Neuronal stem cell (in vitro differentiated cells): Measurements from ENCODE around the gene CDK2AP2.

Experiments used
- DNase-seq: peaks from one replicate; pipeline ENCODE4 v3.0.0-alpha.2; 2013; ENCODE audit warnings: low spot score
- H2AFZ ChIP-seq: one replicate; pipeline ENCODE4 v1.6.1; 2013; ENCODE audit warnings: mild to moderate bottlenecking, low read length, inconsistent platforms
- H2AK5ac ChIP-seq: 2 replicates; pipeline ENCODE4 v1.6.1; 2013; ENCODE audit warnings: low read depth, mild to moderate bottlenecking, inconsistent platforms, low read length, moderate library complexity, mixed read lengths
- H2BK120ac ChIP-seq: 2 replicates; pipeline ENCODE4 v1.6.1; 2013; ENCODE audit warnings: low read depth, mild to moderate bottlenecking, inconsistent platforms, low read length, moderate library complexity, mixed read lengths
- H2BK12ac ChIP-seq: one replicate; pipeline ENCODE4 v1.6.1; 2013; ENCODE audit warnings: low read length, inconsistent platforms
- H2BK15ac ChIP-seq: 2 replicates; pipeline ENCODE4 v1.6.1; 2013; ENCODE audit warnings: mild to moderate bottlenecking, low read length, inconsistent platforms, mixed read lengths
- H2BK5ac ChIP-seq: one replicate; pipeline ENCODE4 v1.6.1; 2013; ENCODE audit warnings: inconsistent platforms, mild to moderate bottlenecking, low read length, moderate library complexity
- H3K14ac ChIP-seq: one replicate; pipeline ENCODE4 v1.6.1; 2013; ENCODE audit warnings: low read length, inconsistent platforms
- H3K18ac ChIP-seq: 2 replicates; pipeline ENCODE4 v1.6.1; 2013; ENCODE audit warnings: low read length, inconsistent platforms
- H3K23ac ChIP-seq: 2 replicates; pipeline ENCODE4 v1.6.1; 2013; ENCODE audit warnings: low read depth, mild to moderate bottlenecking, mixed read lengths, low read length, inconsistent platforms; ENCODE audit not compliant: poor library complexity
- H3K27ac ChIP-seq: replicated peaks from 3 replicates; pipeline ENCODE4 v1.5.1; 2013; ENCODE audit warnings: low read length, inconsistent platforms
- H3K27me3 ChIP-seq, 3 experiments: 2 replicates each; pipeline ENCODE4 v1.6.1; 2013; ENCODE audit warnings: low read length in 3 of 3, mild to moderate bottlenecking in 2 of 3, inconsistent platforms in 1 of 3, low read depth in 1 of 3, mixed read lengths in 1 of 3, moderate library complexity in 1 of 3; ENCODE audit not compliant: control insufficient read depth in 3 of 3, insufficient read depth in 3 of 3
- H3K36me3 ChIP-seq, 2 donors: replicated peaks in 1 of 2; 2 replicates each; pipeline ENCODE4 v1.6.1; 2013; ENCODE audit warnings: low read length in 2 of 2; ENCODE audit not compliant: control insufficient read depth in 2 of 2, insufficient read depth in 2 of 2
- H3K4ac ChIP-seq: 2 replicates; pipeline ENCODE4 v1.6.1; 2013; ENCODE audit warnings: inconsistent platforms, mild to moderate bottlenecking, low read length, moderate library complexity
- H3K4me1 ChIP-seq, 2 donors: 1 replicate in 1 of 2; 2 replicates in 1 of 2; pipeline ENCODE4 v1.6.1; 2013; ENCODE audit warnings: low read length in 2 of 2, low read depth in 1 of 2; ENCODE audit not compliant: control insufficient read depth in 2 of 2, insufficient read depth in 1 of 2
- H3K4me2 ChIP-seq: one replicate; pipeline ENCODE4 v1.6.1; 2013; ENCODE audit warnings: mild to moderate bottlenecking, low read length, inconsistent platforms; ENCODE audit not compliant: insufficient read depth, poor library complexity, severe bottlenecking
- H3K4me3 ChIP-seq, 2 donors: 2 replicates each; pipeline ENCODE4 v1.5.1; 2013; ENCODE audit warnings: low read length in 2 of 2, mild to moderate bottlenecking in 2 of 2, inconsistent platforms in 1 of 2, moderate library complexity in 1 of 2
- H3K79me1 ChIP-seq: one replicate; pipeline ENCODE4 v1.6.1; 2013; ENCODE audit warnings: low read depth, mild to moderate bottlenecking, inconsistent platforms, low read length, moderate library complexity
- H3K9ac ChIP-seq: one replicate; pipeline ENCODE4 v1.6.1; 2013; ENCODE audit warnings: mild to moderate bottlenecking, low read depth, low read length, inconsistent platforms; ENCODE audit not compliant: poor library complexity
- H3K9me3 ChIP-seq, 2 donors: replicated peaks in 1 of 2; 2 replicates each; pipeline versions ENCODE3 to v1.6.1; 2013; ENCODE audit warnings: low read length in 2 of 2, mild to moderate bottlenecking in 2 of 2, inconsistent platforms in 1 of 2, low read depth in 1 of 2, mixed read lengths in 1 of 2, moderate library complexity in 1 of 2; ENCODE audit not compliant: control insufficient read depth in 2 of 2, insufficient read depth in 1 of 2
- H4K8ac ChIP-seq: one replicate; pipeline ENCODE4 v1.6.1; 2013; ENCODE audit warnings: low read depth, mild to moderate bottlenecking, inconsistent platforms, low read length, moderate library complexity
- H4K91ac ChIP-seq: one replicate; pipeline ENCODE4 v1.6.1; 2013; ENCODE audit warnings: low read length, low read depth, mild to moderate bottlenecking, inconsistent platforms; ENCODE audit not compliant: poor library complexity
- WGBS, 2 donors: extraction: QIAGEN DNeasy Blood & Tissue Kit; methylation state at CpG; one replicate each; pipeline ENCODE4 v1.1.7; 2013; ENCODE audit warnings: missing lambda C conversion rate in 2 of 2, mixed read lengths in 1 of 2; ENCODE audit not compliant: insufficient read length in 2 of 2, insufficient replicate concordance in 1 of 2; ENCODE audit errors: extremely low coverage in 2 of 2; 5-methylcytosine and 5-hydroxymethylcytosine counted together

CDK2AP2 gene

GRCh38 chr11:67492801-67493547 is 15.0 kb downstream of the CDK2AP2 start:
- H2AK5ac ChIP-seq, result no peak overlapping the region
- no peak overlapping the region for H2BK5ac ChIP-seq
- H2BK15ac ChIP-seq, result no peak overlapping the region
- no peak overlapping the region for H3K4me3 ChIP-seq
- no peaks in the 10 kb centered on the region for H3K4me1 ChIP-seq
- no peak overlapping the region for H4K91ac ChIP-seq
- H3K9me3 ChIP-seq, result no peaks in the 10 kb centered on the region
- peaks cover 8% of the 10 kb centered on the region for H3K79me1 ChIP-seq
- H3K14ac ChIP-seq, result no peak overlapping the region
- H3K36me3 ChIP-seq, result peaks cover 65 to 91% of the 10 kb centered on the region in 2 donors
- no peak overlapping the region for H2BK120ac ChIP-seq
- H3K27ac ChIP-seq, result no peak overlapping the region
- WGBS, 2 donors, result no CpG with 5 or more reads among the region's 46 CpGs
- no peak overlapping the region for H2AFZ ChIP-seq
- peak overlapping the region; percentile 28 for H3K18ac ChIP-seq
- peak overlapping the region; percentile 92 for H4K8ac ChIP-seq
- H3K23ac ChIP-seq, result peak overlapping the region; percentile 43
- no peak for DNase-seq
- H3K27me3 ChIP-seq, result no peaks in the 10 kb centered on the region
- H3K4ac ChIP-seq, result no peak overlapping the region
- H2BK12ac ChIP-seq, result no peak overlapping the region
- H3K4me2 ChIP-seq, result no peak overlapping the region
- no peak overlapping the region for H3K9ac ChIP-seq

- H3K9me3 ChIP-seq, result no peaks in the 10 kb centered on the region
- H2BK15ac ChIP-seq, result no peak overlapping the region
- no CpG with 5 or more reads among the region's 19 CpGs for WGBS, 2 donors
- peaks cover 6% of the 10 kb centered on the region for H3K79me1 ChIP-seq
- H3K36me3 ChIP-seq, result peaks cover 59 to 89% of the 10 kb centered on the region in 2 donors
- no peak overlapping the region for H2AK5ac ChIP-seq
- DNase-seq, result no peak
- no peak overlapping the region for H3K4me3 ChIP-seq
- H3K27me3 ChIP-seq, result no peaks in the 10 kb centered on the region
- H3K4me2 ChIP-seq, result no peak overlapping the region
- no peak overlapping the region for H3K18ac ChIP-seq
- H3K14ac ChIP-seq, result no peak overlapping the region
- no peak overlapping the region for H3K23ac ChIP-seq
- no peak overlapping the region for H2BK12ac ChIP-seq
- H4K8ac ChIP-seq, result no peak overlapping the region
- no peak overlapping the region for H2BK5ac ChIP-seq
- H3K9ac ChIP-seq, result no peak overlapping the region
- no peak overlapping the region for H2AFZ ChIP-seq
- no peak overlapping the region for H4K91ac ChIP-seq
- H3K27ac ChIP-seq, result no peak overlapping the region
- no peak overlapping the region for H3K4ac ChIP-seq
- no peak overlapping the region for H2BK120ac ChIP-seq
- no peaks in the 10 kb centered on the region for H3K4me1 ChIP-seq
Measured at GRCh38 chr11:67492069-67492727, 15.8 kb downstream of the CDK2AP2 start.

GRCh38 chr11:67491276-67492068 is 16.5 kb downstream of the CDK2AP2 start:
- Histone ChIP-seq H3K36me3 (peaks cover 54 to 91% of the 10 kb centered on the region in 2 donors), H3K27ac (no peak overlapping the region), H2BK120ac (no peak overlapping the region), H3K4me3 (no peak overlapping the region), H3K18ac (peak overlapping the region; percentile 48), H3K79me1 (peaks cover 10% of the 10 kb centered on the region), H3K9me3 (no peaks in the 10 kb centered on the region), H3K4me1 (no peaks in the 10 kb centered on the region), H3K9ac (peak overlapping the region; percentile 30), H3K14ac (no peak overlapping the region), H2BK12ac (no peak overlapping the region), H3K4me2 (no peak overlapping the region), H4K8ac (no peak overlapping the region), H4K91ac (no peak overlapping the region), H2BK15ac (no peak overlapping the region), H2AK5ac (no peak overlapping the region), H3K23ac (no peak overlapping the region), H3K27me3 (no peaks in the 10 kb centered on the region), H3K4ac (no peak overlapping the region), H2AFZ (no peak overlapping the region), H2BK5ac (peak overlapping the region; percentile 53)
- no CpG with 5 or more reads among the region's 24 CpGs for WGBS, 2 donors
- no peak for DNase-seq

DNA sequence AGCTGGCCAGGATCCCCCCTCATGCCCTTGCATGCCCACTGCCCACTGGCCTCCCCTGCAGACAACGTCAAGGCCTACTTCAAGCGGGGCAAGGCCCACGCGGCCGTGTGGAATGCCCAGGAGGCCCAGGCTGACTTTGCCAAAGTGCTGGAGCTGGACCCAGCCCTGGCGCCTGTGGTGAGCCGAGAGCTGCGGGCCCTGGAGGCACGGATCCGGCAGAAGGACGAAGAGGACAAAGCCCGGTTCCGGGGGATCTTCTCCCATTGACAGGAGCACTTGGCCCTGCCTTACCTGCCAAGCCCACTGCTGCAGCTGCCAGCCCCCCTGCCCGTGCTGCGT is 17.3 kb downstream of the CDK2AP2 start:
- DNase-seq, result no peak
- Histone ChIP-seq H3K18ac (no peak overlapping the region), H2BK5ac (peak overlapping the region; percentile 53), H2BK120ac (no peak overlapping the region), H3K4ac (no peak overlapping the region), H4K8ac (peak overlapping the region; percentile 82), H3K14ac (no peak overlapping the region), H3K9me3 (no peaks in the 10 kb centered on the region), H3K36me3 (peaks cover 47 to 84% of the 10 kb centered on the region in 2 donors), H3K27me3 (no peaks in the 10 kb centered on the region), H3K9ac (no peak overlapping the region), H2AK5ac (no peak overlapping the region), H3K4me1 (no peaks in the 10 kb centered on the region), H3K79me1 (peaks cover 10% of the 10 kb centered on the region), H3K27ac (no peak overlapping the region), H2AFZ (no peak overlapping the region), H3K23ac (no peak overlapping the region), H4K91ac (no peak overlapping the region), H2BK15ac (no peak overlapping the region), H2BK12ac (no peak overlapping the region), H3K4me2 (no peak overlapping the region), H3K4me3 (no peak overlapping the region)
- WGBS, 2 donors, result no CpG with 5 or more reads among the region's 15 CpGs
